Upper lobe of right lung (tissue), 1 donor: Measurements from ENCODE around the gene PSMD9. TPM values are rescaled to one million over a fixed set of nuclear protein-coding genes. Genes with fewer than 3 reads are reported as not detected.
A peak's percentile ranks its signal among the peaks of the same experiment; 100 is the strongest.

Experiments used
- ATAC-seq: fragments of 200-7000 bp; cut with Tn5 transposase; one replicate; pipeline ENCODE4 v1.9.1; 2020; ENCODE audit warnings: mild to moderate bottlenecking, moderate library complexity
- DNase-seq: peaks from one replicate; pipeline ENCODE4 v3.0.0-alpha.2; 2020
- H3K27ac ChIP-seq: fragments of 200-600 bp; one replicate; pipeline ENCODE4 v1.8.0; 2022
- H3K27me3 ChIP-seq: fragments of 200-600 bp; one replicate; pipeline ENCODE4 v1.8.0; 2022; ENCODE audit warnings: mild to moderate bottlenecking
- H3K36me3 ChIP-seq: fragments of 200-600 bp; one replicate; pipeline ENCODE4 v1.8.0; 2022
- H3K4me1 ChIP-seq: fragments of 200-600 bp; one replicate; pipeline ENCODE4 v1.8.0; 2022
- H3K4me3 ChIP-seq: fragments of 200-600 bp; one replicate; pipeline ENCODE4 v1.8.0; 2022; ENCODE audit warnings: mild to moderate bottlenecking
- H3K9me3 ChIP-seq: fragments of 200-600 bp; one replicate; pipeline ENCODE4 v1.8.0; 2022
- intact Hi-C: fragments of 100-400 bp; cut with DNase I; formaldehyde crosslinking; loops from one replicate; pipeline ENCODE4 v1.11.0; 2022
- total RNA-seq: library from RNA; stranded (reverse); fragmentation: NEBNext Ultra II Directional; extraction: Animal tissue kit (Norgen Biotek cat#: 25700); gene quantifications from one replicate; pipeline ENCODE4 v1.2.1, GENCODE V29; 2021
- TF ChIP-seq, protein P1 (sequence below): fragments of 200-600 bp; IDR thresholded peaks from one replicate; pipeline ENCODE4 v1.8.0; 2022; ENCODE audit warnings: antibody characterized with exemption
- donor health status: DM: no; HTN: yes; CAD: no; lungs with severe emphysema.

Gene PSMD9
- total RNA-seq, 1 donor from 2014 or later, result 43.4 TPM

DNA sequence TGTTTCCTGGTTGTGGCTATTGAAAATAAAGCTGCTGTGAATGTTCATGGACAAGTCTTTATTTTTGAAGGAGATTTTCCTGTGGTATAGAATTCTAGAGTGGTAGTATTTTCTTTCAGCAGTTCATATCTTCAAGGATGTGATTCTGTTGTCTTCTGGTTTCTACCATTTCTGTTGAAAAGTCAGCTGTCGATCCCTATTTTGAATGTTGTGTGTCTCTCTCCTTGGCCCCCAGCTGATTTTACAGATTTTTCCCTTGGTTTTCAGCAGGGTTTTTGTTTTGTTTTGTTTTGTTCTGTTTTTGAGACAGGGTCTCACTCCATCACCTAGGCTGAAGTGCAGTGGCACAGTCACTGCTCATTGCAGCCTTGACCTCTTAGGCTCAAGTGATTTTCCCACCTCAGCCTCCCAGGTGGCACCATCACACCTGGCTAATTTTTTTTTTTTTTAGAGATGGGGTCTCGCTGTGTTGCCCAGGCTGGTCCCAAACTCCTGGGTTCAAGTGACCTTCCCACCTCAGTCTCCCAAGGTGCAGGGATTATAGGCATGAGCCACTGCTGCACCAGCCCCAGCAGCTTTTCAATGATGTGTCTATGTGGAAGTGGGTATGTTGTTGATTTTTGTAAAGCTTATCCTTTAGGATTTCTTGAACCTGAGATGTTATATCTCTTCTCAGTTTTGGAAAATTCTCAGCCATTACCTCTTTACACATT lies 57.9 kb downstream of the PSMD9 start:
- Histone ChIP-seq H3K9me3 (no peaks in the 10 kb centered on the region), H3K36me3 (no peaks in the 10 kb centered on the region), H3K27me3 (no peaks in the 10 kb centered on the region), H3K4me1 (no peaks in the 10 kb centered on the region), H3K27ac (no peak overlapping the region), H3K4me3 (no peak overlapping the region)
- TF ChIP-seq, protein P1, sequence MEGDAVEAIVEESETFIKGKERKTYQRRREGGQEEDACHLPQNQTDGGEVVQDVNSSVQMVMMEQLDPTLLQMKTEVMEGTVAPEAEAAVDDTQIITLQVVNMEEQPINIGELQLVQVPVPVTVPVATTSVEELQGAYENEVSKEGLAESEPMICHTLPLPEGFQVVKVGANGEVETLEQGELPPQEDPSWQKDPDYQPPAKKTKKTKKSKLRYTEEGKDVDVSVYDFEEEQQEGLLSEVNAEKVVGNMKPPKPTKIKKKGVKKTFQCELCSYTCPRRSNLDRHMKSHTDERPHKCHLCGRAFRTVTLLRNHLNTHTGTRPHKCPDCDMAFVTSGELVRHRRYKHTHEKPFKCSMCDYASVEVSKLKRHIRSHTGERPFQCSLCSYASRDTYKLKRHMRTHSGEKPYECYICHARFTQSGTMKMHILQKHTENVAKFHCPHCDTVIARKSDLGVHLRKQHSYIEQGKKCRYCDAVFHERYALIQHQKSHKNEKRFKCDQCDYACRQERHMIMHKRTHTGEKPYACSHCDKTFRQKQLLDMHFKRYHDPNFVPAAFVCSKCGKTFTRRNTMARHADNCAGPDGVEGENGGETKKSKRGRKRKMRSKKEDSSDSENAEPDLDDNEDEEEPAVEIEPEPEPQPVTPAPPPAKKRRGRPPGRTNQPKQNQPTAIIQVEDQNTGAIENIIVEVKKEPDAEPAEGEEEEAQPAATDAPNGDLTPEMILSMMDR, result no peak
- intact Hi-C loops, result no loop called here
- ATAC-seq (no peak), DNase-seq (no peak)

DNA sequence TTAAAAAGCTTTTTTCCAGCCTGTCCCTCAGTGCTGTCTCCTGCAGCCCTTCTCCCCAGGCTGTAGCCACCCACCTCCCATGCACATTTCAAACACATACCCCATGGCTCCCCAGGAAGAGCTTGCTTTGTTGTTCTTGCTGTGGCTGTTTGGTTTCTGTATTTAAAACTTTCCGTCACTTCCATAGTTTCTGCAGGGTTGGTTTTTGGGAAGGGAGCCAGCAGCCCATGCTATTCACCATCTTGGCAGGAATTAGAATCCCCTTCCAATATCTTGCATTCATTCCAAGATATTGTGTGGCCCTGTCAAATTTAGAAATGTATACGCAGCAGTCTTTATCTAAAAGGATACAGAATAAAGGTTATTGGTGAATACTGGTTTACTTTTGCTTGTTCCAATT lies 59.4 kb downstream of the PSMD9 start:
- TF ChIP-seq, protein P1, result no peak
- intact Hi-C loops, result no loop called here
- no peaks in the 10 kb centered on the region for H3K9me3 ChIP-seq
- no peaks in the 10 kb centered on the region for H3K36me3 ChIP-seq
- no peak overlapping the region for H3K4me3 ChIP-seq
- no peaks in the 10 kb centered on the region for H3K4me1 ChIP-seq
- H3K27ac ChIP-seq, result no peak overlapping the region
- DNase-seq (no peak), ATAC-seq (no peak)
- no peaks in the 10 kb centered on the region for H3K27me3 ChIP-seq

DNA sequence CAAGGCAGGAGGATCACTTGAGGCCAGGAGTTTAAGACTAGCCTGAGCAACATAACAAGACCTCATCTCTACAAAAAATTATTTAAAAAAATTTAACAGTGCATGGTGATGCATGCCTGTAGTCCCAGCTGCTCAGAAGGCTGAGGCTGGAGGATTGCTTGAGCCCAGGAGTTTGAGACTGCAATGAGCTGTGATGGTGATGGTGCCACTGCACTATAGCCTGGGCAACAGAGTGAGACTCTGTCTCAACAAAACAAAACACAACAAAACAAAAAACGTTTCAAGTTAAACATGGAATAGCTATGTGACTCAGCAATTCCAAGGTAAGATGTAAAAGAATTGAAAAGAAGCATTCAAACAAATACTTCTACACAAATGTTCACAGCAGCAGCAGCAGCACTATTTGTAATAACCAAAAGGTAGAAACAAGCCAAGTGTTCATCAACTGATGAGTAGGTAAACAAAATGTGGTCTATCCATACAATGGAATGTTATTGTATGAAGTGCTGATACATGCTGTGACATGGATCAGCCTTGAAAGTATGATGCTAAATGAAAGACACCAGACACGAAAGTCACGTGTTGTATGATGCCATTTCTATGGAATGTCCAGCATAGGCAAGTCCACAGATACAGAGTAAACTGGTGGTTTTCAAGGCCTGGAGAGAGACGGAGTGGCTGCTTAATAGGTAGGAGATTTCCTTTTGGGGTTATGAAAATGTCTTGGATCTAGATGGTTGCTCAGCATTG lies 61.2 kb downstream of the PSMD9 start:
- DNase-seq (no peak), ATAC-seq (no peak)
- TF ChIP-seq, protein P1, result no peak
- Histone ChIP-seq H3K9me3 (no peaks in the 10 kb centered on the region), H3K36me3 (no peaks in the 10 kb centered on the region), H3K4me1 (no peaks in the 10 kb centered on the region), H3K4me3 (no peak overlapping the region), H3K27me3 (no peaks in the 10 kb centered on the region), H3K27ac (no peak overlapping the region)
- intact Hi-C loops, result no loop called here

DNA sequence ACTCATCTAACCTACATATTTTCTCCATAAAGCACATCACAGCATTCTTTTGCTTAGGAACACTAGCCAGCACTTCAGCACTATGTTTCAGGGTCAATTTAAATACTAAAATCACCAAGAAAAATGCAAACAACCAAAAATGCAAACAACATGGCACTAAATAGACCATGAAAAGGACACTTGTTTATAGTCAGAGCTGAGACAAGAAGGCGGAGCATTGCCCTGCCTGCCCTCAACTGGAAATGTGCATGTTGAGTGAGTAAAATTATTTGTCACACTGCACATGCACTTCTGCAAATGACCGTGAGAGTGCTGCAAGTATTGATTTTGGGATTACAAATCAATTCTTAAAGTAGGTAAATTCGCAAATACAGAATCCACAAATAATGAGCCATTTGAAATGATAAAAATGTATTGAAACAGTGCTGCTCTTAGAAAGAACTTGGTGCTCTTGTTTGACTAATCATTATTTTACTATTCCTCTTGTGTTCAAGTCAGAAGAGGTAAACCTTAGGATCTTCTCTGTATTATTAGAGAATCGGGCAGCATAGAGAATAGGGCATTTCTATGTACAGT lies 64.6 kb downstream of the PSMD9 start:
- H3K4me1 ChIP-seq, result no peaks in the 10 kb centered on the region
- ATAC-seq, result no peak
- H3K36me3 ChIP-seq, result no peaks in the 10 kb centered on the region
- H3K27ac ChIP-seq, result no peak overlapping the region
- H3K9me3 ChIP-seq, result no peaks in the 10 kb centered on the region
- intact Hi-C loops, result no loop called here
- no peak overlapping the region for H3K4me3 ChIP-seq
- DNase-seq, result no peak
- no peaks in the 10 kb centered on the region for H3K27me3 ChIP-seq
- TF ChIP-seq, protein P1, result no peak

DNA sequence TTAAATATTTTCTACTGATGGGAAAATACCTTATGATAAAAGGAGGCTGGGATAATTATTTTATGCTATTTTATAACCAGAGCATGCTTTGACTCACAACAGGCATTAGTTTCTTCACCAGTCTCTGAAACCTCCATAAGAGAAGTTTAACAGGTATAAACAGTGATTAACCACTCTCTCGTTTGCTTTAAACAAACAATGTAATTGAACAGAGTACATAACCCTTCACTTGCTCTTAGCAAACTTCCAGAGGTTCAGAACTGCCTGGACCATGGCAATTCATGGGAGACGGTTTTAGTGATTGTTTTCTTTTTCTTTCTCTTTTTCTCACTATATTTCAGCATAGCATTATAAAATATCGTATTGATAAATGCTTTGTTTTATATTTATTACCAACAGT lies 65.1 kb downstream of the PSMD9 start:
- H3K27me3 ChIP-seq, result no peaks in the 10 kb centered on the region
- no peaks in the 10 kb centered on the region for H3K4me1 ChIP-seq
- no peaks in the 10 kb centered on the region for H3K9me3 ChIP-seq
- H3K4me3 ChIP-seq, result no peak overlapping the region
- intact Hi-C loops, result no loop called here
- DNase-seq, result no peak
- TF ChIP-seq, protein P1, result no peak
- no peaks in the 10 kb centered on the region for H3K36me3 ChIP-seq
- peak; percentile 75 for ATAC-seq
- no peak overlapping the region for H3K27ac ChIP-seq
